Measurements from ENCODE around the gene KRT33A. TPM values are rescaled to one million over a fixed set of nuclear protein-coding genes. Genes with fewer than 3 reads are reported as not detected.

The KRT33A gene
- total RNA-seq, 1 donor from 2014 or later = not detected

DNA sequence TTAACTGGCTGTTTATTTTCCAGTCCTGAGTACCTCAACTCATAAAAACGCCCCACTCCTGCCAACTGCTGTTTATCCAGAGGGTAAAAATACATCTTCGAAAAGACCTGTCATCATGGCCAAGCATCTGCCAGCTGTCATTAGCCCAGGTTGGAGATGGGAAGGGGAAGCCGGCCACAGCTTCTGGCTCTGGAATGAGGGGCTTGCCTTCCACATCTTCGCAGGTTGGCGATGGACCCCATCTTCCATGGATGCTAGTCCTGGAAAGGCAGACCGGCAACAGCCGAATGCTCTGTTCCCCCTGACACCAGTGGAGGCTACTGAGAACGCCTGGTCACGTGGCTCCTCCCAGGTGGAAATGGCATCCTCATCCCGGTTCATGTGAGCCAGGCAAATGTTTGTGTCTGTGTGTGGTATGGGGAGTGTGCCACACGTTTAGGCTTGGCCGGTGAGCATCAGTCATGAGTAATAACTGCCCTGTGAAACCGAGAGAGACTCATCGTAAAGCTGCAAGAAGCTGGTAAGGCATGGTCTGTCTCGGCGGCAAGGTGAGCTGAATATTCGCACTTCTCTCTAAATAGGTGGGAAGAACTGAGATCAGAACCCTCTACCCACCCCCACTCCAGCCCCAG is 34.7 kb downstream of the KRT33A start:
- ATAC-seq (ENCODE audit: poor library complexity) (no peak), DNase-seq (no peak)
- intact Hi-C loops (cut with DNase I) = no loop called here

DNA sequence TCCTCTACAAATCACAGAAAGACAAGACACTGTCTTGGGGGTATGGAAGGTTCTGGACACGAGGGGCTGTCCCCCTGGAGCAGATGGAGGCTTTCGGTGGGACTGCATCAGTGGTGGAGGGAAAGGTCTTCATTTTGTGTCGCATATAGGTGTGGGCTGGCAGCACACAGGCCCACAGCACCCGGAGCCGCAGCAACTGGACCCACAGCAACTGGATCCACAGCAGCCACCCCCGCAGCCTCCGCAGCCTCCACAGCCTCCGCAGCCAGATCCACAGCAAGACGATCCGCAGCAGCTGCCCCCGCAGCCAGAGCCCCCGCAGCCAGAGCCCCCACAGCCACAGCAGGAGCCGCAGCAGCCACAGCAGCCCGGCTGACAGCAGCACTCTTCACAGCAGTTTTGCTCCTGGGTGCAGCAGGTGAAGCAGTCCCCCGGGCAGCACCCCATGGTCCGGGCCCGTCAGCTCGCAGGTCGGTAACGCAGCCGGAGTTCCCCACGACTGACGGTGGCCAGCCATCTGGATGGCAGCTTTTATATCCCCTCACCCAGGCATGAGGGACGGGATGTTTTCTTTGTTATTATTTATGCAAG is 35.3 kb downstream of the KRT33A start, which contains the start of gene KRTAP17-1:
Gene KRTAP17-1 (minus strand): TSS at position 507 of the 591 bp plus-strand sequence. CDS start 60 bp downstream, at position 447.
- ATAC-seq (ENCODE audit: poor library complexity) (no peak), DNase-seq (no peak)
- intact Hi-C loops (cut with DNase I) = no loop called here

GRCh38 chr17:41311111-41311510 is 39.5 kb downstream of the KRT33A start:
- intact Hi-C loops (cut with DNase I) = no loop called here
- ATAC-seq (ENCODE audit: poor library complexity) = no peak
- DNase-seq = no peak

GRCh38 chr17:41308918-41309359 is 41.7 kb downstream of the KRT33A start, which contains the start of gene KRTAP16-1:
KRTAP16-1 (minus strand) TSS chr17:41309309; CDS start chr17:41309253, 56 bp downstream.
- intact Hi-C loops (cut with DNase I) = no loop called here
- ATAC-seq (ENCODE audit: poor library complexity) = no peak
- no peak for DNase-seq

DNA sequence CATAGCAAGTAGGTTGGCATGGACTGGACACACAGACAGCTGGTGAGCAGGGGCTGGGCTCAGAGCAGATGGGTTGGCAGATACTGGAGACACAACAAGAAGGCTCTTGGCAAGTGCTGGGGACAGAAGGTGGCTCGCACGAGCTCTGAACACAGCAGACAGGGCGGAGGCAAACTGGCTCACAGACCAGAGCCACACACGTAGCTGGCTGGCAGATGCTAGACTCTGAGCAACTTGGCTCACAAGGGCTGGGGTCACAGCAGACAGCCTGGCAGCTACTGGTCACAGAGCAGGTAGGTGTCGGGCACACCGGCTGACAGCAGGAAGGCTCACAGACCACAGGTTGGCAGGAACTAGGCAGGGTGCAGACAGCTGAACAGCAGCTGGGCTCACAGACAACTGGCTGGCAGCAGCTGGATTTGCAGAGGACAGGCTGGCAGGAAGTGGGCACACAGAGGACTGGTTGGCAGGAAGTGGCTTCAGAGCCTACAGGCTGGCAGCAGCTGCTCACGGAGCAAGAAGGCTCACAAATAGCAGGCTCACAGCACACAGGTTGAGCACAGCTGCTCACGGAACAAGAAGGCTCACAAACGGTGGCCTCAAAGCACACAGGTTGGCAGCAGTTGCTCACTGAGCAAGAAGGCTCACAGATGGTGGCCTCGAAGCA is 42.2 kb downstream of the KRT33A start:
- ATAC-seq (ENCODE audit: poor library complexity) = peak; percentile 95
- intact Hi-C loops (cut with DNase I) = no loop called here
- DNase-seq = peak; percentile 67

- intact Hi-C loops (cut with DNase I) = no loop called here
- ATAC-seq (ENCODE audit: poor library complexity) = no peak
- DNase-seq = peak; percentile 58
Observed at GRCh38 chr17:41307647-41308046, 43.0 kb downstream of the KRT33A start.

GRCh38 chr17:41304091-41304490 is 46.5 kb downstream of the KRT33A start:
- intact Hi-C loops (cut with DNase I) = no loop called here
- no peak for ATAC-seq (ENCODE audit: poor library complexity)
- no peak for DNase-seq

DNA sequence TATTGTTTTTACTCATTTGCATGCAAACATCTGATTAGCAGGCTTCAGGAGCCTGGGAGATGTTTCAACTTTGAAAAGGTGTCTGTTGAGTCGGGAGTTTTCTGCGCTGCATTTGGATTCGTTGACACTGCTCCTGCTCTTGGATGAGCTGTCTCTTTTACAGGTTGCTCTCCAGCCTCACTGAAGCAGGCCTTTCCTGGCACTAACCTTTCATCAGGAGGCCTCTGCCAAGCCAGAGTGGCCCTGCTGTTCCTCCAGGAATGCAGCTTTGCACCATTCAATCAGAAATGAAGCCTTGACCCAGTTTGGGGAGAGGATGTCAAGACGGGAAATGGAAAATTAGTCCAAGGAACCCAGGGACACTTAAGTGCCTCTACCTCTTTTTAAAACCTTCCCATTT is 47.6 kb downstream of the KRT33A start:
- intact Hi-C loops (cut with DNase I) = no loop called here
- DNase-seq (no peak), ATAC-seq (ENCODE audit: poor library complexity) (no peak)

- DNase-seq = peak; percentile 61
- ATAC-seq (ENCODE audit: poor library complexity) = peak; percentile 94
- intact Hi-C loops (cut with DNase I) = no loop called here
Observed at GRCh38 chr17:41301916-41302901, 48.4 kb downstream of the KRT33A start, which contains the start of gene KRTAP29-1. KRTAP29-1 (minus strand) TSS chr17:41302851; CDS start chr17:41302851, 0 bp downstream.

GRCh38 chr17:41301204-41301790 is 49.3 kb downstream of the KRT33A start:
- DNase-seq (no peak), ATAC-seq (ENCODE audit: poor library complexity) (no peak)
- intact Hi-C loops (cut with DNase I) = no loop called here

- intact Hi-C loops (cut with DNase I) = no loop called here
- DNase-seq (no peak), ATAC-seq (ENCODE audit: poor library complexity) (no peak)
Observed at GRCh38 chr17:41298458-41299135, 52.0 kb downstream of the KRT33A start.

GRCh38 chr17:41296846-41297245 is 53.8 kb downstream of the KRT33A start:
- intact Hi-C loops (cut with DNase I) = no loop called here
- ATAC-seq (ENCODE audit: poor library complexity) (no peak), DNase-seq (no peak)

Other genes with a start within 250 kb of the KRT33A start
- gene KRTAP4-16, start 248.6 kb downstream of the KRT33A start, total RNA-seq = not detected
- not detected for gene KRTAP4-9, start 245.4 kb downstream of the KRT33A start, total RNA-seq
- not detected for gene KRTAP4-11, start 232.5 kb downstream of the KRT33A start, total RNA-seq
- not detected for gene KRTAP4-12, start 226.6 kb downstream of the KRT33A start, total RNA-seq
- not detected for gene KRTAP4-6, start 210.3 kb downstream of the KRT33A start, total RNA-seq
- not detected for gene KRTAP4-5, start 201.0 kb downstream of the KRT33A start, total RNA-seq
- gene KRTAP4-4, start 190.1 kb downstream of the KRT33A start, total RNA-seq = not detected
- gene KRTAP4-3, start 182.6 kb downstream of the KRT33A start, total RNA-seq = not detected
- not detected for gene KRTAP4-2, start 172.6 kb downstream of the KRT33A start, total RNA-seq
- not detected for gene KRTAP4-1, start 165.9 kb downstream of the KRT33A start, total RNA-seq
- not detected for gene KRTAP9-1, start 160.9 kb downstream of the KRT33A start, total RNA-seq
- gene KRTAP9-2, start 124.2 kb downstream of the KRT33A start, total RNA-seq = not detected
- not detected for gene KRTAP9-3, start 118.4 kb downstream of the KRT33A start, total RNA-seq
- not detected for gene KRTAP9-8, start 112.8 kb downstream of the KRT33A start, total RNA-seq
- gene KRTAP9-4, start 101.1 kb downstream of the KRT33A start, total RNA-seq = not detected
- not detected for gene KRTAP9-9, start 95.4 kb downstream of the KRT33A start, total RNA-seq
- not detected for gene KRTAP9-6, start 85.5 kb downstream of the KRT33A start, total RNA-seq
- not detected for gene KRTAP9-7, start 75.1 kb downstream of the KRT33A start, total RNA-seq
- not detected for gene KRTAP29-1, start 48.0 kb downstream of the KRT33A start, total RNA-seq
- not detected for gene KRTAP16-1, start 41.5 kb downstream of the KRT33A start, total RNA-seq
- not detected for gene KRTAP17-1, start 35.1 kb downstream of the KRT33A start, total RNA-seq
- not detected for gene KRT33B, start 19.0 kb upstream of the KRT33A start, total RNA-seq
- not detected for gene KRT34, start 31.5 kb upstream of the KRT33A start, total RNA-seq
- gene KRT31, start 46.8 kb upstream of the KRT33A start, total RNA-seq = not detected
- not detected for gene KRT37, start 73.8 kb upstream of the KRT33A start, total RNA-seq
- not detected for gene KRT38, start 90.2 kb upstream of the KRT33A start, total RNA-seq
- gene KRT32, start 116.6 kb upstream of the KRT33A start, total RNA-seq = not detected
- not detected for gene KRT35, start 130.3 kb upstream of the KRT33A start, total RNA-seq
- gene KRT36, start 139.1 kb upstream of the KRT33A start, total RNA-seq = not detected
- gene KRT13, start 154.8 kb upstream of the KRT33A start, total RNA-seq = not detected
- not detected for gene KRT15, start 168.1 kb upstream of the KRT33A start, total RNA-seq
- gene KRT19, start 177.5 kb upstream of the KRT33A start, total RNA-seq = 0.46 TPM
- not detected for gene KRT9, start 221.2 kb upstream of the KRT33A start, total RNA-seq
- gene KRT14, start 236.1 kb upstream of the KRT33A start, total RNA-seq = not detected